Heart right ventricle (tissue), 16 donors: ENCODE measurements around the gene PAX3. TPM values are rescaled to one million over a fixed set of nuclear protein-coding genes. Genes with fewer than 3 reads are reported as not detected.

ENCODE experiments used
- ATAC-seq, 8 donors: fragments of 200-7000 bp; cut with Tn5 transposase; one replicate each; pipeline ENCODE4 v1.9.1; 2020; ENCODE audit warnings: mild to moderate bottlenecking in 8 of 8, moderate library complexity in 8 of 8, moderate number of reproducible peaks in 1 of 8
- DNase-seq, 2 donors: peaks; one replicate each; pipeline ENCODE4 v3.0.0-alpha.2; 2020
- H3K27ac ChIP-seq, 10 donors: fragments of 200-600 bp; sonication (generic) in 2 of 10; one replicate each; pipeline versions ENCODE4 v1.5.0 to v1.8.0; 2020 to 2022; ENCODE audit warnings: mild to moderate bottlenecking in 3 of 10
- H3K27me3 ChIP-seq, 7 donors: fragments of 200-600 bp; one replicate each; pipeline ENCODE4 v1.8.0; 2021 to 2022; ENCODE audit warnings: mild to moderate bottlenecking in 2 of 7
- H3K36me3 ChIP-seq, 9 donors: fragments of 200-600 bp; sonication (generic) in 1 of 9; one replicate each; pipeline versions ENCODE4 v1.5.0 to v1.8.0; 2020 to 2022; ENCODE audit warnings: mild to moderate bottlenecking in 2 of 9
- H3K4me1 ChIP-seq, 9 donors: fragments of 200-600 bp; sonication (generic) in 1 of 9; one replicate each; pipeline versions ENCODE4 v1.5.0 to v1.8.0; 2020 to 2022; ENCODE audit warnings: mild to moderate bottlenecking in 4 of 9
- H3K4me3 ChIP-seq, 10 donors: fragments of 200-600 bp; sonication (generic) in 2 of 10; one replicate each; pipeline versions ENCODE4 v1.5.0 to v1.8.0; 2020 to 2022; ENCODE audit warnings: mild to moderate bottlenecking in 7 of 10, moderate library complexity in 2 of 10
- H3K9me3 ChIP-seq, 11 donors: fragments of 200-600 bp in 10 of 11; sonication (generic) in 2 of 11; one replicate each; pipeline versions ENCODE4 v1.5.0 to v1.8.0; 2013 to 2022; ENCODE audit warnings: mild to moderate bottlenecking in 2 of 11, control low read depth in 1 of 11, moderate library complexity in 1 of 11
- WGBS, 2 donors: extraction: QIAGEN DNeasy Blood & Tissue Kit; methylation state at CpG; one replicate each; pipeline ENCODE4 v1.1.7; 2013; ENCODE audit warnings: inconsistent platforms in 1 of 2; 5-methylcytosine and 5-hydroxymethylcytosine counted together
- intact Hi-C, 10 donors: fragments of 100-400 bp; cut with DNase I; formaldehyde crosslinking; loops; one replicate each; pipeline versions ENCODE4 v1.11.1 to v1.14.2; 2022
- polyA plus RNA-seq, 2 donors: library from polyadenylated mRNA; stranded (reverse); fragments of 200-250 nt; gene quantifications; one replicate each; pipeline ENCODE4 v1.2.3, GENCODE V29; 2013
- total RNA-seq, 10 donors: library from RNA; stranded (reverse); fragmentation: NEBNext Ultra II Directional in 3 of 10; extraction: Animal tissue kit (Norgen Biotek cat#: 25700) in 3 of 10; gene quantifications; one replicate each; pipeline versions ENCODE4 v1.2.1 to v1.2.4, GENCODE V29; 2021 to 2023
- TF ChIP-seq, protein P1 (sequence below), 9 donors: fragments of 200-600 bp; sonication (generic) in 2 of 9; IDR thresholded peaks; one replicate each; pipeline versions ENCODE4 v1.5.0 to v1.8.0; 2021 to 2022; ENCODE audit warnings: antibody characterized with exemption in 9 of 9, mild to moderate bottlenecking in 5 of 9, moderate library complexity in 1 of 9
- donor health status: Arrhythmogenic right ventricular cardiomyopathy.
- donor health status: ischemic (EF 13 %, LVEDD 7.1; RV severe dilation, severe dysfunction).
- donor health status: healthy with polysubstance abuse.
- donor health status: DM: no; HTN: yes; CAD: no.
- donor health status: DM: no; HTN: no; CAD: no.
- donor health status: ischemic (EF 25% LVEDD 6.9; RV normal size, moderate dysfunction).
- donor health status: ischemic (EF 25% LVEDD 5.7; RV mildly dilated, moderate dysfunction).
- donor health status: healthy.
- donor health status: DM: yes; HTN: yes; CAD: no.
- donor health status: Ischemic cardiomyopathy.
- donor health status: ischemic (EF 35%, LVEDD 5.7; RV mildly dilated, moderate dysfunction).
- donor health status: nonischemic (EF 11% LVEDD 7.7; RV severe dilation, severe dysfunction).
- donor health status: DM: yes; HTN: yes; CAD: no.
- donor health status: PGD.
- donor health status: ischemic (EF 29% LVEDD 5.4; RV normal size, mild dysfunction).
- donor health status: nonischemic (EF 23%, LVEDD 6.1; RV moderate dilation, normal function).

The PAX3 gene
- total and polyA plus RNA-seq, 12 donors: 0.01 TPM; not detected in 11

DNA sequence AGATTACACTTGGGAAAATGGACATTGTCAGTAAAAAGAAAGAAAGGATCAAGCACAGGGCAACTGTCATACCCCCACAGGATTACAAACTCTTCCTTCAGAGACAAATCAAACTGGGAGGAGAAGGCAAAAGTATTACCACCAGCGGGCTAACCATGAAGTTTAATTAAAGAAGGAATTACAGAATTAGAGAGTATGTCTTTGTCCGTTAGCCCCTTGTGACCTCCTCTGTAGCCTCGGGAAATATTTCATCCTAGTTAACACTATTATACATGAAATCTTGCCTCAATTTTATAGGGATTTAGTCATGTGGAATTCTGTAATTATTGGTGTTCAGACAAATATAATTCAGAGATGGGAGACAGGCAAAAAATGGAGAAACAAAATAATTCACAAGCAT is 60.7 kb downstream of the PAX3 start:
- H3K4me1 ChIP-seq: peaks cover 0 to 10% (median 0%) of the 10 kb centered on the region in 9 donors
- no peaks in the 10 kb centered on the region for H3K36me3 ChIP-seq
- H3K9me3 ChIP-seq: no peaks in the 10 kb centered on the region
- intact Hi-C loops: no loop called here
- ATAC-seq (no peak), DNase-seq (no peak)
- no peak overlapping the region for H3K27ac ChIP-seq
- WGBS, 2 donors: 71 to 90% methylated on average over 3 of the region's 3 CpGs
- no peak overlapping the region for H3K4me3 ChIP-seq
- TF ChIP-seq, protein P1, sequence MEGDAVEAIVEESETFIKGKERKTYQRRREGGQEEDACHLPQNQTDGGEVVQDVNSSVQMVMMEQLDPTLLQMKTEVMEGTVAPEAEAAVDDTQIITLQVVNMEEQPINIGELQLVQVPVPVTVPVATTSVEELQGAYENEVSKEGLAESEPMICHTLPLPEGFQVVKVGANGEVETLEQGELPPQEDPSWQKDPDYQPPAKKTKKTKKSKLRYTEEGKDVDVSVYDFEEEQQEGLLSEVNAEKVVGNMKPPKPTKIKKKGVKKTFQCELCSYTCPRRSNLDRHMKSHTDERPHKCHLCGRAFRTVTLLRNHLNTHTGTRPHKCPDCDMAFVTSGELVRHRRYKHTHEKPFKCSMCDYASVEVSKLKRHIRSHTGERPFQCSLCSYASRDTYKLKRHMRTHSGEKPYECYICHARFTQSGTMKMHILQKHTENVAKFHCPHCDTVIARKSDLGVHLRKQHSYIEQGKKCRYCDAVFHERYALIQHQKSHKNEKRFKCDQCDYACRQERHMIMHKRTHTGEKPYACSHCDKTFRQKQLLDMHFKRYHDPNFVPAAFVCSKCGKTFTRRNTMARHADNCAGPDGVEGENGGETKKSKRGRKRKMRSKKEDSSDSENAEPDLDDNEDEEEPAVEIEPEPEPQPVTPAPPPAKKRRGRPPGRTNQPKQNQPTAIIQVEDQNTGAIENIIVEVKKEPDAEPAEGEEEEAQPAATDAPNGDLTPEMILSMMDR (IDR thresholded peaks at IDR 0.05): no peak
- H3K27me3 ChIP-seq: peaks cover 6 to 53% (median 30%) of the 10 kb centered on the region in 7 donors

DNA sequence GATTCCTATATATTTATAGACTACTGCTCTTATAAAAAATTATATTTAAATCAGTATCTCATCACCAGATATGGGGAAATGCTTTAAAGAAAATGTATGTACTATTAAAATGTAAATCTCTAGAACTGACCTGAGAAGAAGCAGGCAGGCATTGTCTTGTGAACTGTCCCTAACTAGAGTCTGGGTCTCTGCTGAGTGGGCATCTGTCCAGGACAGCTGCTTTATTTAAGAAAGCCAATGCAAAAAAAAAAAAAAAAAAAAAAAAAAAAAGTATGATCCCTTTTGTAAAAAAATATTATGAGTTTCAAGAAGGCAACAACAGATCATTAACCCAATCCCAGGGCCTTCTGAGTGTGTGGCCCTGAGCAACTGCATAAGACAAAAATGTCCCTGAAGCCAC is 66.0 kb downstream of the PAX3 start:
- ATAC-seq (no peak), DNase-seq (no peak)
- intact Hi-C loops: no loop called here
- H3K4me1 ChIP-seq: no peaks in the 10 kb centered on the region
- no peak overlapping the region for H3K4me3 ChIP-seq
- TF ChIP-seq, protein P1 (IDR thresholded peaks at IDR 0.05): no peak
- no peaks in the 10 kb centered on the region for H3K9me3 ChIP-seq
- no peaks in the 10 kb centered on the region for H3K36me3 ChIP-seq
- H3K27me3 ChIP-seq: peaks cover 0 to 19% (median 10%) of the 10 kb centered on the region in 7 donors
- no peak overlapping the region for H3K27ac ChIP-seq

DNA sequence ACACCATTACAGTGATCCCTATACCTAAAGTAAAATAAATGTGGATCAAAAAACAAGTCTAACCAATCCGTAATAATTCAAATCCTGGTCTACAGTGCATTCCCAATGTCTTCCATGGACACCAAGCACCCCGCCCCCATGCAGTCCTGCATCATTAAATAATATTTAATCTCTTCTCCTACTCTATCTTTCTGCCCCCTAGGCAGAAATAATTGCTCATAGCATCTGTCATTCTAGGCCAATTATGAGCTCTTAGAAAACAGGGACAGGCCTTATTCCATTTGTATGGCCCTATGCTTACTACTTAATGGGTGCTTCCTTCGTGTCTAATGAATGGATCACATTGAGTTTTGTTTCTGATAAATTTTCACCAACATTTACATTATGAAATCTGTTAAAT is 66.4 kb downstream of the PAX3 start:
- intact Hi-C loops: no loop called here
- H3K4me3 ChIP-seq: no peak overlapping the region
- 80 to 84% methylated on average over 3 of the region's 3 CpGs for WGBS, 2 donors
- no peaks in the 10 kb centered on the region for H3K36me3 ChIP-seq
- no peaks in the 10 kb centered on the region for H3K9me3 ChIP-seq
- no peak for DNase-seq
- TF ChIP-seq, protein P1 (IDR thresholded peaks at IDR 0.05): no peak
- no peaks in the 10 kb centered on the region for H3K4me1 ChIP-seq
- ATAC-seq: no peak
- peaks cover 0 to 21% (median 10%) of the 10 kb centered on the region in 7 donors for H3K27me3 ChIP-seq
- no peak overlapping the region for H3K27ac ChIP-seq

DNA sequence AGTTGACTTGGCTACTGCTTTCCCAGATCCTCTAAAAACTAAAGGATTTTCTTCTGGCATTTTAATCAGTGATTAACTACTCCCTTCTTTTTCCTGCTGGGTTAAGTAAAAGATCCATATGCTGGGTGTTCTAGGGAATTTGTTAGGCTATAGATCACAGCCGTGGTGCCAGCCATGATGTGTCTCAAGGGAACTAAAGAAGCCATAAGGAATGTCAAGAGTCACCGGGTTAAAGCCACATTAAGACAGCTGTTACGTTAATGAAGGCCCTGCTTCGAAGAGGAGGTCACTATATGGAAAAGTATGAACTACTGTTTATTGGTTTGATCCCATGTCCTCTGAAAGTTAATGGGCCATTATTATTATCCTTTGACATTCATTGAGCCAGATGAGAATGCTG is 70.7 kb downstream of the PAX3 start:
- H3K9me3 ChIP-seq: no peaks in the 10 kb centered on the region
- H3K4me3 ChIP-seq: no peak overlapping the region
- ATAC-seq (no peak), DNase-seq (no peak)
- peaks cover 0 to 29% (median 2%) of the 10 kb centered on the region in 7 donors for H3K27me3 ChIP-seq
- intact Hi-C loops: no loop called here
- H3K36me3 ChIP-seq: no peaks in the 10 kb centered on the region
- no peak overlapping the region for H3K27ac ChIP-seq
- TF ChIP-seq, protein P1 (IDR thresholded peaks at IDR 0.05): no peak
- WGBS, 2 donors: 50 to 54% methylated on average over 4 of the region's 4 CpGs
- H3K4me1 ChIP-seq: no peaks in the 10 kb centered on the region
